ENCODE results near the gene PSMC2. TPM values are rescaled to one million over a fixed set of nuclear protein-coding genes. Genes with fewer than 3 reads are reported as not detected.

PSMC2 gene
- total RNA-seq, 1 donor from 2014 or later: 86.5 TPM

DNA sequence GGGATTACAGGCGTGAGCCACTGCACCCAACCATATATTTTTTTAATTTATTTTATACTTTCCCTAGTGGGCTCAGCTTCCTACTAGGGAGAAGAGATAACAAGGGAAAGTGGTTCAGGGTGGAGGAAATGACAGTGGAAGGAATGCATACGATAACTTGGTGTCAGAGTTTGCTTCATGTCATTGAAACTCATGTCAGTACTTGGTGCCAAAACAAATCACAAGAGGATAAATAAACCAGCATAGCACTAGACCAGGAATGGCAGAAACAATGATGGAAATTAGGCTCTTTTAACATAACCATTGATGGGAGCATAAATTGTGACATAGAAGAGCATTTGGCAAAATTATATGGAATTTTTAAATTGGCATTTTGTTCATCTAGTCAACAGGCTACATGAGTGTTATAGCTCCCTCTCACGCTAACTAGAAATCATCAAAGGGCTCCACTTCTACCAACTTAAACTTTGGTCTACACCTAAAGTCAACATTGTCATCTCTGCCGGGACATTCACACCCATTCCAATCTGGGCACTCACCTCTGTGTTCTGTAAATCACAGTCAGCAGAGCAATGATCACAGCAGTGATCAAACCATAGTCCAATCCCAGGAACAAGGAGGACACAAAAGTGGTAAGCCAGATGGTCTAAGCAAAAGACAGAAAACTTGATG, 41.2 kb downstream of the PSMC2 start:
- Mint-ChIP-seq H3K27me3 (ENCODE audit: low read depth) (peaks cover 25% of the 10 kb centered on the region), H3K27ac (no peak overlapping the region), H3K4me1 (no peaks in the 10 kb centered on the region), H3K9me3 (no peaks in the 10 kb centered on the region), H3K36me3 (no peaks in the 10 kb centered on the region), H3K4me3 (no peak overlapping the region)
- TF ChIP-seq CTCF (IDR thresholded peaks at IDR 0.05; ENCODE audit: unreplicated experiment): no peak
- no peak for DNase-seq (ENCODE audit: low spot score in 2 of 2, unreplicated experiment in 2 of 2)

DNA sequence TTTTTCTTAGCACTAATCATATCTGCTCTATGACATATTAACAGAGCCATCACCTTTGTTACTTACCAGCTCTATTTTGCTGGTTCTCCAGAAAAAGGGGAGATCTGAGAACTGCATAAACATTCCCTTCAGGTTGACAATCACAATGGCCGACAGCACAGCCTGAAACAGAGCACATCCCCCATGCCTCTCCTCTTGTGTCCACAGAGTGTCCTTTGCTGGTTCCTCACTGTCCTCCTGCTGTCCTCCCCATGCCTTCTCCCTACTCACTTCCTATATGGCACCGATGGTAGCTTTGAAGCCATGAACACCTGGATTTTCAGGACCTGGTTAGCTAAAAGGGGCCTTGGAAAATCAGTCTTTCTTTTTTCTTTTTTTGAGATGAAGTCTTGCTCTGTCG, 41.8 kb downstream of the PSMC2 start:
- H3K9me3 Mint-ChIP-seq: no peaks in the 10 kb centered on the region
- H3K4me1 Mint-ChIP-seq: no peaks in the 10 kb centered on the region
- H3K27me3 Mint-ChIP-seq (ENCODE audit: low read depth): peaks cover 25% of the 10 kb centered on the region
- H3K4me3 Mint-ChIP-seq: no peak overlapping the region
- no peak overlapping the region for H3K27ac Mint-ChIP-seq
- TF ChIP-seq CTCF (IDR thresholded peaks at IDR 0.05; ENCODE audit: unreplicated experiment): no peak
- H3K36me3 Mint-ChIP-seq: no peaks in the 10 kb centered on the region
- DNase-seq (ENCODE audit: low spot score in 2 of 2, unreplicated experiment in 2 of 2): no peak

DNA sequence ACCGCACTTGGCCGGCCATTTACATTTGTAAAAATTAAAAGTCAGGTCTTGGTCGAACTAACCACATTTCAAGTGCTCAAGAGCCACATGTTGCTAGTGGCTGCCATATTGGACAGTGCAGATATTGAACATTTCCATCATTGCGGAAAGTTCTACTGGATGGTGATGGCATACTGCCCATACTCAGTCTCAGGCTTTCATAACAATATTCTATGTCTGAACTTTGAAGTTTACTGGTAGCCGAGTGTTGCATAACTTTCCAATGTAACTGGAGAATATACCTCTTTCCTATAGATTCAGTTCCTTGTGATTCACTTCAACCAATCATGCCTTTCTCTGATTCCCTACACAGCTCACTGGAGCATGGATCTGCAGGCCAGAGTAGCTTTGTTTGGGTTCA, 43.7 kb downstream of the PSMC2 start:
- Mint-ChIP-seq H3K4me3 (no peak overlapping the region), H3K9me3 (no peaks in the 10 kb centered on the region), H3K4me1 (no peaks in the 10 kb centered on the region), H3K27me3 (ENCODE audit: low read depth) (peaks cover 23% of the 10 kb centered on the region), H3K36me3 (no peaks in the 10 kb centered on the region), H3K27ac (no peak overlapping the region)
- no peak for DNase-seq (ENCODE audit: low spot score in 2 of 2, unreplicated experiment in 2 of 2)
- no peak for TF ChIP-seq CTCF (IDR thresholded peaks at IDR 0.05; ENCODE audit: unreplicated experiment)

GRCh38 chr7:103391976-103392375, 44.5 kb downstream of the PSMC2 start:
- Mint-ChIP-seq H3K4me3 (no peak overlapping the region), H3K27ac (no peak overlapping the region), H3K27me3 (ENCODE audit: low read depth) (peaks cover 21% of the 10 kb centered on the region), H3K4me1 (no peaks in the 10 kb centered on the region), H3K9me3 (no peaks in the 10 kb centered on the region), H3K36me3 (no peaks in the 10 kb centered on the region)
- DNase-seq (ENCODE audit: low spot score in 2 of 2, unreplicated experiment in 2 of 2): no peak
- TF ChIP-seq CTCF (IDR thresholded peaks at IDR 0.05; ENCODE audit: unreplicated experiment): no peak

- Mint-ChIP-seq H3K27ac (no peak overlapping the region), H3K4me1 (no peaks in the 10 kb centered on the region), H3K36me3 (no peaks in the 10 kb centered on the region), H3K9me3 (no peaks in the 10 kb centered on the region), H3K4me3 (no peak overlapping the region), H3K27me3 (ENCODE audit: low read depth) (peaks cover 10% of the 10 kb centered on the region)
- DNase-seq (ENCODE audit: low spot score in 2 of 2, unreplicated experiment in 2 of 2): no peak
- no peak for TF ChIP-seq CTCF (IDR thresholded peaks at IDR 0.05; ENCODE audit: unreplicated experiment)
Observed at GRCh38 chr7:103394566-103394965, 47.1 kb downstream of the PSMC2 start.

GRCh38 chr7:103395071-103395470, 47.6 kb downstream of the PSMC2 start:
- Mint-ChIP-seq H3K9me3 (no peaks in the 10 kb centered on the region), H3K36me3 (no peaks in the 10 kb centered on the region), H3K27ac (no peak overlapping the region), H3K27me3 (ENCODE audit: low read depth) (peaks cover 8% of the 10 kb centered on the region), H3K4me1 (no peaks in the 10 kb centered on the region), H3K4me3 (no peak overlapping the region)
- no peak for TF ChIP-seq CTCF (IDR thresholded peaks at IDR 0.05; ENCODE audit: unreplicated experiment)
- no peak for DNase-seq (ENCODE audit: low spot score in 2 of 2, unreplicated experiment in 2 of 2)

Data from mesothelial cell of epicardium (in vitro differentiated cells).